SW 1271 (cell line): Measurements from ENCODE around the gene RPS6KB2.
"Not testable (repeated sequence)": the region's sequence is repeated elsewhere in the genome, so short reads cannot be mapped to it uniquely, and the experiment has no call there.

Experiments used
- DNase-seq, 2 experiments: peaks; one replicate each; lab custom pipeline; 2025; lab: John Stamatoyannopoulos, UW

RPS6KB2 gene

DNA sequence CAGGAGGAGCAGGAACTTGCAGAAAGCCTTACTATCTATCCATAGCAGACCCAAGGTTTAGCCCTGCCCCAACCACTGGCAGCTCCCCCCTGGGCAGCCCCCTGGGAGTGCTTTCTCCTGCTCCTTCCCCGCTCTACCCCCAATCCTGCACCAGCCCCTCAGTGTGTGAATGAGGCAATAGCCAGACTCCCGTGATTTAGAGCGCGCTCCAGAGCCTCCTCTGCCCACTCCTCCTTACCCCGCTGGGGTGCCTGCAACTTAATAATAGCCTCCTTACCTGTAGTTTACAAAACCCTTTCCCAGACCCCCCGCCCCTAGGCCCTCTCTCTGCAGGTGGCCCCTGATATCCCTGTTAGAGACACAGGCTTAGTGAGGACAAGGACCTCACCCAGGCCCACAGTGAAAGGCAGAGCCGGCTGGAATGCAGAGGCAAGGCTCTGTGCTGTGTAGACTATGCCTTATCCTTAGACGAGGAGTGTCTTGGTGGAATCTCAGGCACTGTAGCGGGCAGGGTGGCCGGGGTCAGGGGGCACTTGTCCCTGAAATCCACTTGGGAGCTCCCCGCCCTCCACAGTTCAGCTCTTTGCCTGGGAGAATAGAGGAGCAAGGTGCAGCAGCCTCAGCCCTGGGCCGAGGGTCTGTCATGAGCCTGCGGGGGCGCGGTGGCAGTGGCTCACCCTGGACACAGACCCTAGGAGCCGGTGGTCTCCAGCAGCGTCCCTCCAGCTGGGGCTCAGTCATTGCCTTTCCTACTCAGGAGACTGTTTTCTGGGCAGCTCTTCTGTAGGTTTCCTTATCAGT lies 17.1 kb upstream of the RPS6KB2 start:
- no peak for DNase-seq

- DNase-seq: no peak
Measured at GRCh38 chr11:67411785-67412152, 16.5 kb upstream of the RPS6KB2 start.

- no peak for DNase-seq
Measured at GRCh38 chr11:67412495-67413179, 15.7 kb upstream of the RPS6KB2 start.

- DNase-seq: no peak
Measured at GRCh38 chr11:67413266-67413849, 14.9 kb upstream of the RPS6KB2 start.

DNA sequence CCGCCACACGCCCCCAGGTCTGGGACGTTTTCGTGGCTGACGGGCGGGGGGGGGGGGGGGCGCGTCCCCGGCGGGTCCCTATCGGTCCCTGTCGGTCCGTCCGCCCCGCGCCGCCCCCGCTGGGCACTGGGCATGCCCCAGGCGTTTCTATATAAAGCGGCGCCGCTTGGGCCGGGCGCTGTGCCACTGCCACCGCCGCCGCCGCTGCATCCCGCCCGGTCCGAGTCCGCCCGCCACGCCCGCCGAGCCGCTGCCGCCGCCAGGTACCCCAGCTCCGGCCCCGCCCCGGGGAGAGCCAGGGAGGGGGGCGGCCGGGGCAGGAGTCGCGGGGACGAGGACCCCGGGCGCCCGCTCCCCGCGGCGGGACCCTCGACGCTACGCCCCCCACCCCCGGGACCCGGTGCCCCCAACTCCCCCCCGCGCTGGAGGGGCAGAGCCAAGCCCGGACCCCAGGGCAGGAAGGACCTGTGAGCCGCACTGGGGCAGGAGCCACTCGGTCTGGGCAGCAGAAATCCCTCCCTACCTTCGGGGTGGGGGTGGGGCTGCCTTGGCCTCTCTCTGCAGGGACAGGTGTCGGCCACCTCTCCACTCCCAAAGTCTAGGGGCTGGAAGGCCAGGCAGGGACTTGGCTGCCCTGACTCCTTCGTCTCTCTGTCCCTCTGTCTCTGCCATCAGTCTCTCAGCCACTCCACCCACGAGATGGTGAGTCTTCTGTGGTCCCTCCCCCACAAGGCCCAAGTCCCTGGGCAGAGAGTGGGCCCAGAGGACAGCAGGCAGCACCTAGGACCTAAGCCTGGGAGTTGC lies 12.6 kb upstream of the RPS6KB2 start, which contains the start of gene CARNS1:
CARNS1 (plus strand) TSS at position 178 of the 804 bp plus-strand sequence; CDS start at position 700, 522 bp downstream.
- DNase-seq: no peak

- DNase-seq: peak in 1 of 2 experiments; percentile 20
Measured at GRCh38 chr11:67416416-67417335, 11.6 kb upstream of the RPS6KB2 start.

GRCh38 chr11:67417425-67417824 lies 10.9 kb upstream of the RPS6KB2 start:
- DNase-seq: no peak

DNA sequence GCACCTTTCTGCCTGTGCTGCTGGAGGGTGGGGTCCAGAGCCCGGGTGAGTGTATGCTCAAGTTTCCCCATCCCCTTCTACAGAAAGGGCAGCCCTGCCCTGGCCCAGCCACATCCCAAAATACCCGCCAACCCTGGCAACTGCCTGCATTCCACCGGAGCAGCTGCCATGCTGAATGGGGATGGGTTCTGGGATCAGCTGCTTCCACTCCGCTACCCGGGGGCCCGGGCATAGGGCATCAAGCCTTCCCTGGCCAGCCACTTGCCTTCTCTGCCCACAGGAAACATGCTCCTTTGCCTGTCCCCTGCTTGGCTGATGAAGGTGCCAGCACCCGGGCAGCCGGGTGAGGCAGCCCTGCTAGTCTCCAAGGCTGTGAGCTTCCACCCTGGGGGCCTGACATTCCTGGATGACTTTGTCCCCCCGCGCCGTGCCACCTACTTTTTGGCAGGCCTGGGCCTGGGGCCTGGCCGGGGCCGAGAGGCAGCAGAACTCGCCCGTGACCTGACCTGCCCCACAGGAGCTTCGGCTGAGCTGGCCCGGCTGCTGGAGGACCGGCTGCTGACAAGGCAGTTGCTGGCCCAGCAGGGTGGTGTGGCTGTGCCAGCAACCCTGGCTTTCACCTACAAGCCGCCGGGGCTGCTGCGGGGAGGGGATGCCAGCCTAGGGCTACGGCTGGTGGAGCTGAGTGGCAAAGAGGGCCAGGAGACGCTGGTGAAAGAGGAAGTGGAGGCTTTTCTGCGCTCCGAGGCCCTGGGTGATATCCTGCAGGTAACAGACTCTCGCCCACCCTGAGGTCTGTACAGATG lies 9.6 kb upstream of the RPS6KB2 start:
- DNase-seq: no peak

DNA sequence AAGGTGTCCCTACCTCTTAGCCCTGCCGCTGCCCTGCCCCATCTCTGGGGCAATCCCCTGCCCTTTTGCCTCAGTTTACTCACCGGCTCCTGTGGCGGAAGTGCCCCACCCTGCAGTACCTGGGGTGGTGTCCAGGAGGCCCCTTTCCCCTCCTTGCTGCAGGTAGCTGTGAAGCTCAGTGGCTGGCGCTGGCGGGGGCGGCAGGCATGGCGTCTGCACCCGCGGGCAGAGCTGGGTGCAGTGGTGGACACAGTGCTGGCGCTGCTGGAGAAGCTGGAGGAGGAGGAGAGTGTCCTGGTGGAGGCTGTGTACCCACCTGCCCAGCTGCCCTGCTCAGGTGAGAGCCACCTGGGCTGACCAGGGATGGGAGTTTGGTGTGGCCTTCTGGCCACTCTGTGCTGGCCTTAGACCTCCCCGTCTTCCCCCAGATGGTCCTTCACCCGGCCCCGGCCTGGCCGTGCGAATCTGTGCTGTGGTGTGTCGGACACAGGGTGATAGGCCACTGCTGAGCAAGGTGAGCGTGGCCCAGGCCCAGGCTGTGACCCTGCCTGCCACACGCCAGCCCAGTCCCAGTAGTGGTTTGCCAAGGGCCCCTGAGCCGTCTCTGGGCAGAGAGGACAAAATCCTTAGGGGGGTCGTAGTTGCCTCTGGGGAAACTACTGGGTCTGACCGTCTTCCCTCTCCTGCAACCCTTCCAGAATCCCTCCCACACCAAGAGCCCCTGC lies 8.8 kb upstream of the RPS6KB2 start:
- no peak for DNase-seq

DNA sequence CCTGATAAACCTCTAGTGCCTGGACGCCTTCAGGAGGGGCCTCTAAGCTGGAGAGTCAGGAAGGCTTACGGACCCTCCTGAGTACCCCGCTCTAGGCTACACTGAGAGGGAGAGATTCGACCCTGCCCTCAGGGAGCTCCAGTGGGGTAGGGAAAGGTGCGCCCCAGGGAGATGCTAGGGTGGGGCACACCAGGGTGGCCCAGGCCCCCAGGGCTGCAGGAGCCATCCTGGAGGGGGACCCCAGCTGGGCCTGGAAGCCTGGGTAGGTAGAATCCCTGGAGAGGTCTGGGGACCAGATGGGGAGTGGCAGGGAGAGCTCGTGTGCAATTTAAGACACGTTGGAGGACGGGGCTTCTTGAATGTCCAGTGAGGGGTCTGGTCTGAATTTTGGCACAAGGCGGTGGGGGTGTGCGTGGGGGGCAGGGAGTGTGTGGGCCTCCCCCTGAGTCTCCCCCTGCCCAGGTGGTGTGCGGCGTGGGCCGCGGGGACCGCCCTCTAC lies 8.1 kb upstream of the RPS6KB2 start:
- DNase-seq: no peak

GRCh38 chr11:67420646-67421429 lies 7.5 kb upstream of the RPS6KB2 start:
- peak; percentile 71 to 88 for DNase-seq

DNA sequence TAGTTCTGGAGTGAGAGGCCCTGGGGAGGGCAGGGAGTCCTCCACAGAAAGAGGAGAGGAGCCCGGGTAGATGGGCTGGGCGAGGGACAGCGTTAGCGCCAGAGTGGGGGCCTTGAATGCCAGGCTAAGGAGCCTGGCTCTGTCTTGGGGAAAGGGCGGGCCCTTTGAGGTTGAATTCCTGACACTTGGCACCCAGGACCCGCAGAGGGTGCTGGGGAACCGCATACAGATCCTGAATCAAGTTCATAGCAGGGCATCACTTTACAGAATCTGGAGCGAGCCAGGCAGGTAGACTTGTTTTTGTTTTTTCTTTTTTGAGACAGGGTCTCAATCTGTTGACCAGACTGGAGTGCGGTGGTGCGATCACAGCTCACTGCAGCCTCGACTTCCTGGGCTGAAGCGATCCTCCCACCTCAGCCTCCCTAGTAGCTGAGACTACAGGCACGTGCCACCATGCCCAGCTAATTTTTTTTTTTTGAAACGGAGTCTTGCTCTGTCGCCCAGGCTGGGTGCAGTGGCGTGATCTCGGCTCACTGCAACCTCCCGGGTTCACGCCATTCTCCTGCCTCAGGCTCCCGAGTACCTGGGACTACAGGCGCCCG lies 6.8 kb upstream of the RPS6KB2 start:
- no peak for DNase-seq

GRCh38 chr11:67422891-67423290 lies 5.4 kb upstream of the RPS6KB2 start:
- no peak for DNase-seq

GRCh38 chr11:67423466-67423865 lies 4.8 kb upstream of the RPS6KB2 start:
- no peak for DNase-seq

GRCh38 chr11:67423891-67424613 lies 4.2 kb upstream of the RPS6KB2 start:
- no peak for DNase-seq

- not testable (repeated sequence) for DNase-seq
Measured at GRCh38 chr11:67427364-67427859, 882 bp upstream of the RPS6KB2 start.

- no peak for DNase-seq
Measured at GRCh38 chr11:67429038-67429668, 859 bp downstream of the RPS6KB2 start.
